H9 (cell line): ENCODE results near the gene CFAP91. TPM values are rescaled to one million over a fixed set of nuclear protein-coding genes. Genes with fewer than 3 reads are reported as not detected.

Source experiments
- DNase-seq: peaks from one replicate; pipeline ENCODE4 v3.0.0-alpha.2; 2017
- H2AFZ ChIP-seq: one replicate; pipeline ENCODE4 v1.6.1; 2013; ENCODE audit warnings: mild to moderate bottlenecking, low read length, control low read depth, moderate library complexity
- H2AK5ac ChIP-seq: 2 replicates; pipeline ENCODE4 v1.6.1; 2013; ENCODE audit warnings: low read length, control low read depth, mixed read lengths; ENCODE audit not compliant: insufficient read length
- H2BK120ac ChIP-seq: one replicate; pipeline ENCODE4 v1.6.1; 2013; ENCODE audit warnings: low read depth, mild to moderate bottlenecking, low read length, control low read depth, inconsistent platforms; ENCODE audit not compliant: poor library complexity, severe bottlenecking
- H2BK12ac ChIP-seq: 2 replicates; pipeline ENCODE4 v1.6.1; 2013; ENCODE audit warnings: low read length, control low read depth, mixed read lengths, low read depth; ENCODE audit not compliant: insufficient read length
- H2BK15ac ChIP-seq: 2 replicates; pipeline ENCODE4 v1.6.1; 2013; ENCODE audit warnings: low read depth, low read length, control low read depth
- H2BK20ac ChIP-seq: one replicate; pipeline ENCODE4 v1.6.1; 2013; ENCODE audit warnings: low read depth, mild to moderate bottlenecking, low read length, control low read depth, inconsistent platforms; ENCODE audit not compliant: poor library complexity, severe bottlenecking
- H2BK5ac ChIP-seq: 2 replicates; pipeline ENCODE4 v1.6.1; 2013; ENCODE audit warnings: low read length, control low read depth, mixed read lengths; ENCODE audit not compliant: insufficient read length
- H3K14ac ChIP-seq: 2 replicates; pipeline ENCODE4 v1.6.1; 2013; ENCODE audit warnings: low read length, control low read depth; ENCODE audit not compliant: insufficient read depth
- H3K18ac ChIP-seq: 2 replicates; pipeline ENCODE4 v1.6.1; 2013; ENCODE audit warnings: low read depth, mild to moderate bottlenecking, mixed read lengths, low read length, control low read depth; ENCODE audit not compliant: insufficient read length
- H3K23ac ChIP-seq: 2 replicates; pipeline ENCODE4 v1.6.1; 2013; ENCODE audit warnings: low read length, control low read depth, mixed read lengths, low read depth; ENCODE audit not compliant: insufficient read length
- H3K23me2 ChIP-seq: 2 replicates; pipeline ENCODE4 v1.6.1; 2013; ENCODE audit warnings: low read depth, mild to moderate bottlenecking, mixed read lengths, low read length, control low read depth; ENCODE audit not compliant: insufficient read length, poor library complexity, severe bottlenecking
- H3K27ac ChIP-seq: 2 replicates; pipeline ENCODE4 v1.5.1; 2013; ENCODE audit warnings: low read length, control low read depth, mixed read lengths, low read depth; ENCODE audit not compliant: insufficient read length
- H3K27me3 ChIP-seq: 2 replicates; pipeline ENCODE4 v1.6.1; 2013; ENCODE audit warnings: low read length, control low read depth, inconsistent platforms; ENCODE audit not compliant: insufficient read depth
- H3K4ac ChIP-seq: 2 replicates; pipeline ENCODE4 v1.6.1; 2013; ENCODE audit warnings: low read depth, mild to moderate bottlenecking, control low read depth, inconsistent platforms, low read length, moderate library complexity
- H3K4me1 ChIP-seq: 2 replicates; pipeline ENCODE4 v1.6.1; 2013; ENCODE audit warnings: low read length, control low read depth, inconsistent platforms; ENCODE audit not compliant: insufficient read depth
- H3K4me2 ChIP-seq: 2 replicates; pipeline ENCODE4 v1.6.1; 2013; ENCODE audit warnings: low read length, control low read depth, mixed read lengths; ENCODE audit not compliant: insufficient read length, insufficient read depth
- H3K56ac ChIP-seq: 2 replicates; pipeline ENCODE4 v1.6.1; 2013; ENCODE audit warnings: low read depth, mild to moderate bottlenecking, mixed read lengths, low read length, control low read depth; ENCODE audit not compliant: insufficient read length
- H3K79me1 ChIP-seq: 2 replicates; pipeline ENCODE4 v1.6.1; 2013; ENCODE audit warnings: low read depth, mild to moderate bottlenecking, moderate library complexity, low read length, control low read depth, inconsistent platforms; ENCODE audit not compliant: insufficient read depth, poor library complexity, severe bottlenecking
- H3K79me2 ChIP-seq: 2 replicates; pipeline ENCODE4 v1.6.1; 2013; ENCODE audit warnings: low read length, control low read depth, inconsistent platforms; ENCODE audit not compliant: insufficient read depth
- H3K9ac ChIP-seq: 2 replicates; pipeline ENCODE4 v1.6.1; 2013; ENCODE audit warnings: low read length, control low read depth, mixed read lengths; ENCODE audit not compliant: insufficient read length; ENCODE audit errors: extremely low read depth
- H3K9me3 ChIP-seq: one replicate; pipeline ENCODE4 v1.6.1; 2013; ENCODE audit warnings: low read depth, low read length, inconsistent platforms; ENCODE audit not compliant: control insufficient read depth
- H3T11ph ChIP-seq: one replicate; pipeline ENCODE4 v1.6.1; 2013; ENCODE audit warnings: mild to moderate bottlenecking, low read length, control low read depth, inconsistent platforms
- H4K20me1 ChIP-seq: one replicate; pipeline ENCODE4 v1.6.1; 2013; ENCODE audit not compliant: control insufficient read depth, insufficient read length, insufficient read depth
- H4K5ac ChIP-seq: 2 replicates; pipeline ENCODE4 v1.6.1; 2013; ENCODE audit warnings: low read depth, mild to moderate bottlenecking, mixed read lengths, low read length, control low read depth; ENCODE audit not compliant: insufficient read length
- H4K8ac ChIP-seq: replicated peaks from 2 replicates; pipeline ENCODE4 v1.6.1; 2013; ENCODE audit warnings: low read length, control low read depth, mixed read lengths, low read depth; ENCODE audit not compliant: insufficient read length
- H4K91ac ChIP-seq: 2 replicates; pipeline ENCODE4 v1.6.1; 2013; ENCODE audit warnings: low read depth, mild to moderate bottlenecking, moderate library complexity, mixed read lengths, low read length, control low read depth; ENCODE audit not compliant: insufficient read length
- H3K27ac Mint-ChIP-seq, 3 experiments: 2 replicates in 2 of 3; 3 replicates in 1 of 3; pipeline ENCODE4 v1.8.0; 2020 to 2021; ENCODE audit warnings: mixed read lengths in 3 of 3, mild to moderate bottlenecking in 1 of 3, moderate library complexity in 1 of 3
- H3K27me3 Mint-ChIP-seq: 2 replicates; pipeline ENCODE4 v1.8.0; 2021; ENCODE audit warnings: low read depth, mild to moderate bottlenecking, moderate library complexity, mixed read lengths
- H3K36me3 Mint-ChIP-seq, 3 experiments: 2 replicates in 2 of 3; 3 replicates in 1 of 3; pipeline ENCODE4 v1.8.0; 2020 to 2021; ENCODE audit warnings: low read depth in 3 of 3, mixed read lengths in 3 of 3; ENCODE audit not compliant: insufficient read depth in 1 of 3
- H3K4me1 Mint-ChIP-seq, 2 experiments: 2 replicates each; pipeline ENCODE4 v1.8.0; 2020; ENCODE audit warnings: mixed read lengths in 2 of 2
- H3K4me3 Mint-ChIP-seq, 2 experiments: 2 replicates in 1 of 2; 3 replicates in 1 of 2; pipeline ENCODE4 v1.8.0; 2020 to 2021; ENCODE audit warnings: mild to moderate bottlenecking in 2 of 2, mixed read lengths in 2 of 2, moderate library complexity in 1 of 2
- H3K9me3 Mint-ChIP-seq, 2 experiments: 2 replicates in 1 of 2; 3 replicates in 1 of 2; pipeline ENCODE4 v1.8.0; 2020; ENCODE audit warnings: mild to moderate bottlenecking in 2 of 2, mixed read lengths in 2 of 2, moderate library complexity in 1 of 2
- CTCF ChIP-seq: fragments of 200-600 bp; sonication (generic); conservative IDR thresholded peaks from 3 replicates; pipeline ENCODE4 v1.8.0; 2021; ENCODE audit warnings: antibody characterized with exemption, mild to moderate bottlenecking
- WGBS: extraction: QIAGEN DNeasy Blood & Tissue Kit; methylation state at CpG from one replicate; pipeline ENCODE4 v1.1.7; 2013; ENCODE audit warnings: missing lambda C conversion rate, low lambda C conversion rate, mixed read lengths; ENCODE audit not compliant: insufficient read length; ENCODE audit errors: extremely low coverage; 5-methylcytosine and 5-hydroxymethylcytosine counted together
- total RNA-seq: library from RNA; stranded (reverse); gene quantifications from 2 replicates; pipeline ENCODE4 v1.2.1, GENCODE V29; 2021

CFAP91 gene
- total RNA-seq, 1 experiment from 2014 or later = 2.3 TPM

GRCh38 chr3:119723022-119723421, 20.2 kb downstream of the CFAP91 start:
- Histone ChIP-seq H2AFZ (no peak overlapping the region), H3K9me3 (no peaks in the 10 kb centered on the region)
- no peaks in the 10 kb centered on the region for H3K36me3 Mint-ChIP-seq

More at GRCh38 chr3:119723022-119723421, 20.2 kb downstream of the CFAP91 start:
- Histone ChIP-seq H4K8ac (no peak overlapping the region), H3K27me3 (no peaks in the 10 kb centered on the region), H2BK20ac (no peak overlapping the region), H2BK15ac (no peak overlapping the region), H3K56ac (no peak overlapping the region), H3T11ph (no peak overlapping the region), H2BK5ac (no peak overlapping the region), H3K4me2 (no peak overlapping the region), H3K4me1 (no peaks in the 10 kb centered on the region), H3K9ac (no peak overlapping the region), H4K91ac (no peak overlapping the region), H3K18ac (no peak overlapping the region), H3K27ac (no peak overlapping the region), H2BK12ac (no peak overlapping the region), H3K23ac (no peak overlapping the region), H4K20me1 (no peaks in the 10 kb centered on the region), H3K14ac (no peak overlapping the region), H2AK5ac (no peak overlapping the region), H3K23me2 (no peaks in the 10 kb centered on the region), H2BK120ac (no peak overlapping the region), H3K4ac (no peak overlapping the region), H3K79me1 (no peaks in the 10 kb centered on the region), H4K5ac (no peak overlapping the region), H3K79me2 (no peaks in the 10 kb centered on the region)
- DNase-seq = no peak
- H3K27ac Mint-ChIP-seq = no peak overlapping the region
- no peak for TF ChIP-seq CTCF
- peaks cover 2% of the 10 kb centered on the region; the same call in 1 of the 2 replicates for H3K27me3 Mint-ChIP-seq
- WGBS = no CpG with 5 or more reads among the region's 2 CpGs
- no peaks in the 10 kb centered on the region for H3K9me3 Mint-ChIP-seq
- H3K4me3 Mint-ChIP-seq = no peak overlapping the region
- H3K4me1 Mint-ChIP-seq = no peaks in the 10 kb centered on the region
